PC-3 (cell line): ENCODE measurements around the gene SMPD1.

Source experiments
- EZH2 ChIP-seq: fragments of 300-600 bp; sonication (generic); IDR thresholded peaks from one replicate; pipeline ENCODE4 v1.6.1; 2017; ENCODE audit warnings: antibody characterized with exemption, mild to moderate bottlenecking, low read length; ENCODE audit not compliant: unreplicated experiment
- EZH2phosphoT487 ChIP-seq: fragments of 300-600 bp; sonication (generic); IDR thresholded peaks from 2 replicates; pipeline ENCODE4 v1.6.1; 2018; ENCODE audit warnings: mild to moderate bottlenecking, antibody characterized with exemption, low read length, borderline replicate concordance
- TF ChIP-seq, protein P1 (sequence below): fragments of 300-600 bp; sonication (generic); conservative IDR thresholded peaks from 2 replicates; pipeline ENCODE4 v1.5.1; 2017; ENCODE audit warnings: antibody characterized with exemption, low read depth, mild to moderate bottlenecking, low read length

DNA sequence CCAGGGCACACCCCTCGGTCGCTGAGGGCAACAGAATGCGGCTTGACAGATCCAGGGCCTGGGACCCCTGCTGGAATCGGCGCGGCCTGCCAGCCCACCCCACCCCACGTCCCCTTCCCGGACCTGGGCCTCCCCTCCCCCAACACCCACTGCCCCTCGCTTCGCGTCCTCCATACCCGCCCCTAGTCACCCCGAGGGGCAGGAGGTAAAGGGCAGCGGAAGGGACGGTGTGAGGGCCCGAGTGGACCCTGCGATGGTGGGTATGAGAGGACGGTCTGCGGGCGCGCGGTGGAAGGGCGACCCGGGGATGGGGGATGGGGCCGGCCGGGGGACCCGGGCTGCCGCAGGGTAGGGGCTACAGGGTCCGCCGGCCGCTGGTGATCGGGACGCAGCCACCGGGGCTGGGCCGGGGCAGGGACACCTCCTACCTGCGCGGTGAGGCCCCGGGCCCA lies 28.3 kb downstream of the SMPD1 start:
- TF ChIP-seq, protein P1, sequence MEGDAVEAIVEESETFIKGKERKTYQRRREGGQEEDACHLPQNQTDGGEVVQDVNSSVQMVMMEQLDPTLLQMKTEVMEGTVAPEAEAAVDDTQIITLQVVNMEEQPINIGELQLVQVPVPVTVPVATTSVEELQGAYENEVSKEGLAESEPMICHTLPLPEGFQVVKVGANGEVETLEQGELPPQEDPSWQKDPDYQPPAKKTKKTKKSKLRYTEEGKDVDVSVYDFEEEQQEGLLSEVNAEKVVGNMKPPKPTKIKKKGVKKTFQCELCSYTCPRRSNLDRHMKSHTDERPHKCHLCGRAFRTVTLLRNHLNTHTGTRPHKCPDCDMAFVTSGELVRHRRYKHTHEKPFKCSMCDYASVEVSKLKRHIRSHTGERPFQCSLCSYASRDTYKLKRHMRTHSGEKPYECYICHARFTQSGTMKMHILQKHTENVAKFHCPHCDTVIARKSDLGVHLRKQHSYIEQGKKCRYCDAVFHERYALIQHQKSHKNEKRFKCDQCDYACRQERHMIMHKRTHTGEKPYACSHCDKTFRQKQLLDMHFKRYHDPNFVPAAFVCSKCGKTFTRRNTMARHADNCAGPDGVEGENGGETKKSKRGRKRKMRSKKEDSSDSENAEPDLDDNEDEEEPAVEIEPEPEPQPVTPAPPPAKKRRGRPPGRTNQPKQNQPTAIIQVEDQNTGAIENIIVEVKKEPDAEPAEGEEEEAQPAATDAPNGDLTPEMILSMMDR = no peak
- TF ChIP-seq EZH2phosphoT487 (no peak), EZH2 (no peak)
